Prostate gland (tissue), 2 donors: ENCODE data around the gene EHMT1.

ENCODE experiments used
- CTCF ChIP-seq, 4 experiments: fragments of 200-600 bp in 2 of 4; fragments of 450-650 bp in 2 of 4; sonication (generic) in 2 of 4; IDR thresholded peaks; 1 replicate in 3 of 4; 2 replicates in 1 of 4; pipeline ENCODE4 v1.5.1; 2016 to 2019; ENCODE audit warnings: antibody characterized with exemption in 4 of 4, mild to moderate bottlenecking in 2 of 4, moderate library complexity in 2 of 4
- POLR2AphosphoS5 ChIP-seq: sonication (generic); formaldehyde crosslinking; IDR thresholded peaks from one replicate; pipeline ENCODE4 v1.6.1; 2017; ENCODE audit warnings: antibody characterized with exemption

GRCh38 chr9:137784641-137785513 lies 166.1 kb downstream of the EHMT1 start:
- TF ChIP-seq CTCF (IDR thresholded peaks at IDR 0.05) (no peak), POLR2AphosphoS5 (no peak)
